Fibroblast of lung (primary cell): ENCODE data around the gene PIK3R1.

Experiments
- EZH2 ChIP-seq: IDR thresholded peaks from 2 replicates; pipeline ENCODE4 v1.5.1; 2012; ENCODE audit warnings: low read length, control low read depth, mild to moderate bottlenecking; ENCODE audit errors: missing control alignments
- TF ChIP-seq, protein P1 (sequence below), 2 donors: IDR thresholded peaks in 1 of 2; conservative IDR thresholded peaks in 1 of 2; 1 replicate in 1 of 2; 2 replicates in 1 of 2; pipeline ENCODE4 v1.5.1; 2011 to 2012; ENCODE audit warnings: low read length in 2 of 2, control low read depth in 1 of 2, inconsistent platforms in 1 of 2, low read depth in 1 of 2, mild to moderate bottlenecking in 1 of 2

- TF ChIP-seq, protein P1, sequence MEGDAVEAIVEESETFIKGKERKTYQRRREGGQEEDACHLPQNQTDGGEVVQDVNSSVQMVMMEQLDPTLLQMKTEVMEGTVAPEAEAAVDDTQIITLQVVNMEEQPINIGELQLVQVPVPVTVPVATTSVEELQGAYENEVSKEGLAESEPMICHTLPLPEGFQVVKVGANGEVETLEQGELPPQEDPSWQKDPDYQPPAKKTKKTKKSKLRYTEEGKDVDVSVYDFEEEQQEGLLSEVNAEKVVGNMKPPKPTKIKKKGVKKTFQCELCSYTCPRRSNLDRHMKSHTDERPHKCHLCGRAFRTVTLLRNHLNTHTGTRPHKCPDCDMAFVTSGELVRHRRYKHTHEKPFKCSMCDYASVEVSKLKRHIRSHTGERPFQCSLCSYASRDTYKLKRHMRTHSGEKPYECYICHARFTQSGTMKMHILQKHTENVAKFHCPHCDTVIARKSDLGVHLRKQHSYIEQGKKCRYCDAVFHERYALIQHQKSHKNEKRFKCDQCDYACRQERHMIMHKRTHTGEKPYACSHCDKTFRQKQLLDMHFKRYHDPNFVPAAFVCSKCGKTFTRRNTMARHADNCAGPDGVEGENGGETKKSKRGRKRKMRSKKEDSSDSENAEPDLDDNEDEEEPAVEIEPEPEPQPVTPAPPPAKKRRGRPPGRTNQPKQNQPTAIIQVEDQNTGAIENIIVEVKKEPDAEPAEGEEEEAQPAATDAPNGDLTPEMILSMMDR (conservative IDR thresholded peaks at IDR 0.05 in 1 of 2, IDR thresholded peaks at IDR 0.05 in 1 of 2; ENCODE audit: low read depth in 1 of 2, low read length in 2 of 2) = no peak
- no peak for TF ChIP-seq EZH2
Observed at GRCh38 chr5:68182534-68182933, 33.0 kb upstream of the PIK3R1 start.
